ENCODE measurements around the gene CAMTA1.

GRCh38 chr1:7690496-7691182, 905.4 kb downstream of the CAMTA1 start:
- no peak for TF ChIP-seq TCF7L2 (IDR thresholded peaks at IDR 0.05; ENCODE audit: low read depth, low read length)
- TF ChIP-seq CTCF (IDR thresholded peaks at IDR 0.05): no peak
- TF ChIP-seq REST (IDR thresholded peaks at IDR 0.05; ENCODE audit: insufficient read depth in 1 of 2, low read depth in 2 of 2, low read length in 1 of 2): no peak
- TF ChIP-seq POLR2AphosphoS5 (IDR thresholded peaks at IDR 0.05; ENCODE audit: low read depth, low read length): no peak
- TF ChIP-seq SIN3A (IDR thresholded peaks at IDR 0.05; ENCODE audit: borderline replicate concordance, insufficient read depth, low read depth, low read length): no peak
